A549 (cell line): ENCODE results near the gene DDIT4L.

ENCODE experiments used
- JUNB ChIP-seq: fragments of >200 bp; sonication (Bioruptor Twin); formaldehyde crosslinking; IDR thresholded peaks from 2 replicates; pipeline ENCODE4 v1.6.1; 2016
- KDM1A ChIP-seq: fragments of 200-600 bp; sonication (generic); IDR thresholded peaks from 2 replicates; pipeline ENCODE4 v1.6.1; 2016; ENCODE audit warnings: low read depth, mild to moderate bottlenecking

- TF ChIP-seq KDM1A (no peak), JUNB (no peak)
Observed at GRCh38 chr4:100224160-100224559, 33.9 kb upstream of the DDIT4L start.
